PC-3 (cell line): ENCODE results near the gene PIK3R5. TPM values are rescaled to one million over a fixed set of nuclear protein-coding genes. Genes with fewer than 3 reads are reported as not detected.

Experiments used
- ATAC-seq: fragments of 200-7000 bp; cut with Tn5 transposase; 2 replicates; pipeline ENCODE4 v1.9.1; 2020; ENCODE audit warnings: mild to moderate bottlenecking, moderate library complexity
- BruUV-seq: library from RNA; stranded (reverse); fragments of 400-500 nt; replicated peaks from 2 replicates; lab custom pipeline; 2021; lab: Mats Ljungman, UMichigan
- CTCF ChIA-PET: fragments of 300-600 bp; sonication (Branson Sonifier 250); formaldehyde crosslinking; loops from one replicate; lab custom pipeline; 2022; ENCODE audit warnings: antibody characterized with exemption; lab: Charles Lee
- POLR2A ChIA-PET: fragments of 300-600 bp; sonication (Branson Sonifier 250); formaldehyde crosslinking; loops from one replicate; lab custom pipeline; 2022; ENCODE audit warnings: antibody characterized with exemption; ENCODE audit not compliant: unreplicated experiment; lab: Charles Lee
- DNase-seq: peaks from one replicate; pipeline ENCODE4 v3.0.0-alpha.2; 2015
- H2AFZ ChIP-seq: fragments of 300-600 bp; sonication (generic); 2 replicates; pipeline ENCODE4 v1.6.0; 2016; ENCODE audit warnings: antibody characterized with exemption, low read length
- H3F3A ChIP-seq: fragments of 300-600 bp; sonication (generic); one replicate; pipeline ENCODE4 v1.6.0; 2017; ENCODE audit warnings: antibody characterized with exemption, low read length, control low read depth, mild to moderate bottlenecking; ENCODE audit not compliant: unreplicated experiment
- H3K27ac ChIP-seq: fragments of 300-600 bp; sonication (generic); 2 replicates; pipeline ENCODE4 v1.5.1; 2016; ENCODE audit warnings: mild to moderate bottlenecking, low read length
- H3K27me3 ChIP-seq: fragments of 300-600 bp; sonication (generic); 2 replicates; pipeline ENCODE4 v1.6.1; 2016; ENCODE audit warnings: low read length, mixed read lengths
- H3K36me3 ChIP-seq: fragments of 300-600 bp; sonication (generic); 2 replicates; pipeline ENCODE4 v1.6.1; 2016; ENCODE audit warnings: low read depth, mixed run types, low read length, mixed read lengths
- H3K4me1 ChIP-seq: fragments of 300-600 bp; sonication (generic); 2 replicates; pipeline ENCODE4 v1.5.1; 2016; ENCODE audit warnings: low read length; ENCODE audit not compliant: insufficient read depth
- H3K4me2 ChIP-seq: fragments of 300-600 bp; sonication (generic); 2 replicates; pipeline ENCODE4 v1.6.0; 2016; ENCODE audit warnings: low read length
- H3K4me3 ChIP-seq: fragments of 300-600 bp; sonication (generic); 2 replicates; pipeline ENCODE4 v1.5.1; 2016; ENCODE audit warnings: mild to moderate bottlenecking, low read length, mixed read lengths
- H3K79me2 ChIP-seq: fragments of 300-600 bp; sonication (generic); 2 replicates; pipeline ENCODE4 v1.6.1; 2017; ENCODE audit warnings: low read length, mixed read lengths
- H3K9ac ChIP-seq: fragments of 300-600 bp; sonication (generic); 2 replicates; pipeline ENCODE4 v1.6.0; 2016; ENCODE audit warnings: mild to moderate bottlenecking, low read length
- H3K9me2 ChIP-seq: fragments of 300-600 bp; sonication (generic); replicated peaks from 2 replicates; pipeline ENCODE4 v1.6.1; 2016; ENCODE audit warnings: mixed run types, low read length, mixed read lengths
- H3K9me3 ChIP-seq: fragments of 300-600 bp; sonication (generic); 2 replicates; pipeline ENCODE4 v1.6.1; 2016; ENCODE audit warnings: low read length, mixed read lengths
- H4K20me1 ChIP-seq: fragments of 300-600 bp; sonication (generic); 2 replicates; pipeline ENCODE4 v1.6.1; 2016; ENCODE audit warnings: low read length, mixed read lengths
- EZH2 ChIP-seq: fragments of 300-600 bp; sonication (generic); IDR thresholded peaks from one replicate; pipeline ENCODE4 v1.6.1; 2017; ENCODE audit warnings: antibody characterized with exemption, mild to moderate bottlenecking, low read length; ENCODE audit not compliant: unreplicated experiment
- EZH2phosphoT487 ChIP-seq: fragments of 300-600 bp; sonication (generic); IDR thresholded peaks from 2 replicates; pipeline ENCODE4 v1.6.1; 2018; ENCODE audit warnings: mild to moderate bottlenecking, antibody characterized with exemption, low read length, borderline replicate concordance
- intact Hi-C: fragments of 100-400 bp; cut with micrococcal nuclease; formaldehyde crosslinking; loops from 2 replicates; pipeline ENCODE4 v1.9.0; 2023
- total RNA-seq: library from RNA; depleted of rRNA; stranded (reverse); fragments of >200 nt; gene quantifications from 2 replicates; pipeline ENCODE4 v1.2.3, GENCODE V29; 2014
- TF ChIP-seq, protein P1 (sequence below): fragments of 300-600 bp; sonication (generic); conservative IDR thresholded peaks from 2 replicates; pipeline ENCODE4 v1.5.1; 2017; ENCODE audit warnings: antibody characterized with exemption, low read depth, mild to moderate bottlenecking, low read length

Gene PIK3R5
- total RNA-seq, 1 experiment from 2014 or later, result not detected

- peak; percentile 58 for DNase-seq
- Histone ChIP-seq H3K4me1 (no peaks in the 10 kb centered on the region), H4K20me1 (no peaks in the 10 kb centered on the region), H3K36me3 (no peaks in the 10 kb centered on the region), H3K4me3 (no peak overlapping the region), H3K79me2 (no peaks in the 10 kb centered on the region), H3K9ac (no peak overlapping the region), H3F3A (no peaks in the 10 kb centered on the region), H3K9me2 (no peaks in the 10 kb centered on the region), H2AFZ (no peak overlapping the region), H3K9me3 (no peaks in the 10 kb centered on the region), H3K4me2 (no peak overlapping the region), H3K27ac (no peak overlapping the region), H3K27me3 (peaks cover 5% of the 10 kb centered on the region; the same call in 1 of the 2 replicates)
- ChIA-PET CTCF (no interaction called here), POLR2A (no interaction called here)
- BruUV-seq, result no TSS peak
- intact Hi-C loops, result no loop called here
- peak; percentile 56 for ATAC-seq
- TF ChIP-seq EZH2, result no peak
- TF ChIP-seq, protein P1, sequence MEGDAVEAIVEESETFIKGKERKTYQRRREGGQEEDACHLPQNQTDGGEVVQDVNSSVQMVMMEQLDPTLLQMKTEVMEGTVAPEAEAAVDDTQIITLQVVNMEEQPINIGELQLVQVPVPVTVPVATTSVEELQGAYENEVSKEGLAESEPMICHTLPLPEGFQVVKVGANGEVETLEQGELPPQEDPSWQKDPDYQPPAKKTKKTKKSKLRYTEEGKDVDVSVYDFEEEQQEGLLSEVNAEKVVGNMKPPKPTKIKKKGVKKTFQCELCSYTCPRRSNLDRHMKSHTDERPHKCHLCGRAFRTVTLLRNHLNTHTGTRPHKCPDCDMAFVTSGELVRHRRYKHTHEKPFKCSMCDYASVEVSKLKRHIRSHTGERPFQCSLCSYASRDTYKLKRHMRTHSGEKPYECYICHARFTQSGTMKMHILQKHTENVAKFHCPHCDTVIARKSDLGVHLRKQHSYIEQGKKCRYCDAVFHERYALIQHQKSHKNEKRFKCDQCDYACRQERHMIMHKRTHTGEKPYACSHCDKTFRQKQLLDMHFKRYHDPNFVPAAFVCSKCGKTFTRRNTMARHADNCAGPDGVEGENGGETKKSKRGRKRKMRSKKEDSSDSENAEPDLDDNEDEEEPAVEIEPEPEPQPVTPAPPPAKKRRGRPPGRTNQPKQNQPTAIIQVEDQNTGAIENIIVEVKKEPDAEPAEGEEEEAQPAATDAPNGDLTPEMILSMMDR, result peak; percentile 62
Measured at GRCh38 chr17:8894673-8895578, 70.6 kb downstream of the PIK3R5 start.

DNA sequence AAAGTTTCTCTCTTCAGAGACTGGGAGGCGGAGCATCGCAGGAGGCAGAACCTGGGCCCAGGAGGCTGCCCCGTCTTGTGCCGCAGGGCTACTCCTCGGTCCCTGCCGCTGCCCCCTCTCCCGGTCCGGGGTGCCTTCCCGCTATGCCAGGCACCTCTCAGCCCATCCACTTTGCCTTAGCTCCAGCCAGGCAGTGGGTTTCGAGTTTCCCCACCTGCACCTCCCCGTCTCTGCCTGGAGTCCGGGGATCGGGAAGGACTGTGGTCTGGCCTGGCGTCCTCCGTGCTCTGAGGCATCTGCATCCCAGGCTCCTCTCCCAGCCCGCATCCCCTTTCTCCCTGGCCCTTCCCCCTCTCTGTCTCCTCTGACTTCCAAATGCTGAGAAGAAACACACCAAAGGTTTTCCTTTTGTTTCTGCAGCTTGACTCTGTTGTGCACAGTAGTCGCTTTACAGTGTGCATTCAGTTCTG lies 71.3 kb downstream of the PIK3R5 start:
- no TSS peak for BruUV-seq
- Histone ChIP-seq H3K27me3 (peaks cover 5% of the 10 kb centered on the region; the same call in 1 of the 2 replicates), H3F3A (no peaks in the 10 kb centered on the region), H2AFZ (no peak overlapping the region), H3K9me3 (no peaks in the 10 kb centered on the region), H4K20me1 (no peaks in the 10 kb centered on the region), H3K4me2 (no peak overlapping the region), H3K27ac (no peak overlapping the region), H3K9me2 (no peaks in the 10 kb centered on the region), H3K79me2 (no peaks in the 10 kb centered on the region), H3K9ac (no peak overlapping the region), H3K4me1 (no peaks in the 10 kb centered on the region), H3K36me3 (no peaks in the 10 kb centered on the region), H3K4me3 (no peak overlapping the region)
- POLR2A ChIA-PET, result no interaction called here
- TF ChIP-seq EZH2phosphoT487 (no peak), EZH2 (no peak)
- TF ChIP-seq, protein P1, result no peak
- intact Hi-C loops, result no loop called here
- no peak for DNase-seq
- CTCF ChIA-PET, result no interaction called here
- no peak for ATAC-seq

DNA sequence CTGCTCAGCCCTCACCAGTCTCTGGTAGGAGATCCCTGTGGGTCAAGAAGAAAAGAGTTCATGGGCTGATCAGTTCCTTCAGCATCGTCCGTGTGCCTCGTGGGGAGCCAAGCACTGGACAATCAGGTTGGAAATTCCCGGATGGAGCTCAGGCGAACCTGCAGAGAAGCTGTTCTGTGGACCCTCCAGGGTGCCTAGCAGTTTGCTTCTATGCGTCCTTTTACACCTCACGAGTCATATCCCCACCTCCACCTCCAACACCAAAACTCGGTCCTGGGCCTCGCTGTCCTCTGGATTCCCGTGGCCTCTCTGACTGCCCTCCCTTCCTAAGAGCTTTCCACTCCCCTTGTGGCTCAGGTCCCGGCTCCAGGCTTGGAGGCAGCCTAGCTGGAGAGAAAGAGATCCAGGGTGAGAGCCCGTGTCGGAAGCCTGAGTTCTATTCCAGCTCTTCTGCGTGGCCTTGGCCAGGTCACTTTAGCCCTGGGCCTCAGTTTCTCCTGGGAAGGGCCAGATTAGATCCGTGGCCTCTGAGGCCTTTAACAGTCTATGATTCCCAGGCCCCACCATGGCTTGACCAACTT lies 71.8 kb downstream of the PIK3R5 start:
- no peaks in the 10 kb centered on the region for H3K79me2 ChIP-seq
- H3K27ac ChIP-seq, result no peak overlapping the region
- H3K9me3 ChIP-seq, result no peaks in the 10 kb centered on the region
- H3F3A ChIP-seq, result no peaks in the 10 kb centered on the region
- DNase-seq (no peak), ATAC-seq (no peak)
- H3K4me3 ChIP-seq, result no peak overlapping the region
- H3K9ac ChIP-seq, result no peak overlapping the region
- TF ChIP-seq EZH2 (no peak), EZH2phosphoT487 (no peak)
- TF ChIP-seq, protein P1, result no peak
- H3K27me3 ChIP-seq, result peaks cover 5% of the 10 kb centered on the region; the same call in 1 of the 2 replicates
- ChIA-PET POLR2A (no interaction called here), CTCF (no interaction called here)
- no peaks in the 10 kb centered on the region for H3K9me2 ChIP-seq
- H3K4me2 ChIP-seq, result no peak overlapping the region
- H3K4me1 ChIP-seq, result no peaks in the 10 kb centered on the region
- intact Hi-C loops, result no loop called here
- no peaks in the 10 kb centered on the region for H3K36me3 ChIP-seq
- H4K20me1 ChIP-seq, result no peaks in the 10 kb centered on the region
- BruUV-seq, result no TSS peak
- H2AFZ ChIP-seq, result no peak overlapping the region
